WI38 (cell line): Measurements from ENCODE around the gene TNFAIP3.

Experiments
- H3K4me3 ChIP-seq: 2 replicates; pipeline ENCODE4 v1.5.1; 2011; ENCODE audit warnings: low read depth, mild to moderate bottlenecking, control low read depth, low read length
- CTCF ChIP-seq: IDR thresholded peaks from 2 replicates; pipeline ENCODE4 v1.5.1; 2012; ENCODE audit warnings: low read depth, mild to moderate bottlenecking, control low read depth, low read length

TNFAIP3 gene

GRCh38 chr6:137914530-137915193 is 47.6 kb downstream of the TNFAIP3 start:
- no peak overlapping the region for H3K4me3 ChIP-seq
- TF ChIP-seq CTCF, result no peak

DNA sequence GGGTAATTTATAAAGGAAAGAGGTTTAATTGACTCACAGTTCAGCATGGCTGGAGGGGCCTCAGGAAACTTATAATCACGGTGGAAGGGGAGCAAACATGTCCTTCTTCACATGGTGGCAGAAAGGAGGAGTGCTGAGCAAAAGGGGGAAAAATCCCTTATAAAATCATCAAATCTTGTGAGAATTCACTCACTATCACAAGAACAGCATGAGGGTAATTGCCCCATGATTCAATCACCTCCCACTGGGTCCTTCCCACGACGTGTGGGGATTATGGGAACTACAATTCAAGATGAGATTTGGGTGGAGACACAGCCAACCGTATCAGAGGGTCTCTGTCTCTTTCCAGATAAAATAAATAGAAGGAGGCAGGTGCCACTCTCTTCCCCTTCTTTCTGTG is 48.7 kb downstream of the TNFAIP3 start:
- no peak for TF ChIP-seq CTCF
- H3K4me3 ChIP-seq, result no peak overlapping the region

- TF ChIP-seq CTCF, result no peak
Measured at GRCh38 chr6:137917551-137918325, 50.7 kb downstream of the TNFAIP3 start.

DNA sequence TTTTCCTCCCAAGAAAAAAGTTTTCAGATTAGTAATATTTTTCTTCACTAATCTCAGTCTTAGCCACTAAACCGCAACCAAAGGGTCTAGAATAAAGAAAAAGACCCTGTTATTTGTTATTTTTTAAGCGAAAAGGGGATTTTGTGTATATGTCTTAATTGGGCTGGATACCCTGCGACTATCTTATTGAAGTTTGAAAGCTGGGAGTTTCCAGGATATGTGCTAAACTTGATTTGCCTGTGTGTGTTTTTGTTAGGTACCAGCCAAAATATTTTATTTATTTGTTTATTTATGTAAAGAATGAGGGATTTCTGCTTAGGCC is 52.4 kb downstream of the TNFAIP3 start:
- no peak overlapping the region for H3K4me3 ChIP-seq
- TF ChIP-seq CTCF, result no peak

More at GRCh38 chr6:137917551-137918325, 50.7 kb downstream of the TNFAIP3 start:
- no peak overlapping the region for H3K4me3 ChIP-seq

- H3K4me3 ChIP-seq, result no peak overlapping the region
- no peak for TF ChIP-seq CTCF
Measured at GRCh38 chr6:137919837-137920730, 53.0 kb downstream of the TNFAIP3 start.

GRCh38 chr6:137921823-137922222 is 54.8 kb downstream of the TNFAIP3 start:
- no peak for TF ChIP-seq CTCF

More at GRCh38 chr6:137921823-137922222, 54.8 kb downstream of the TNFAIP3 start:
- H3K4me3 ChIP-seq, result no peak overlapping the region
